Measurements from ENCODE around the gene ASRGL1.

DNA sequence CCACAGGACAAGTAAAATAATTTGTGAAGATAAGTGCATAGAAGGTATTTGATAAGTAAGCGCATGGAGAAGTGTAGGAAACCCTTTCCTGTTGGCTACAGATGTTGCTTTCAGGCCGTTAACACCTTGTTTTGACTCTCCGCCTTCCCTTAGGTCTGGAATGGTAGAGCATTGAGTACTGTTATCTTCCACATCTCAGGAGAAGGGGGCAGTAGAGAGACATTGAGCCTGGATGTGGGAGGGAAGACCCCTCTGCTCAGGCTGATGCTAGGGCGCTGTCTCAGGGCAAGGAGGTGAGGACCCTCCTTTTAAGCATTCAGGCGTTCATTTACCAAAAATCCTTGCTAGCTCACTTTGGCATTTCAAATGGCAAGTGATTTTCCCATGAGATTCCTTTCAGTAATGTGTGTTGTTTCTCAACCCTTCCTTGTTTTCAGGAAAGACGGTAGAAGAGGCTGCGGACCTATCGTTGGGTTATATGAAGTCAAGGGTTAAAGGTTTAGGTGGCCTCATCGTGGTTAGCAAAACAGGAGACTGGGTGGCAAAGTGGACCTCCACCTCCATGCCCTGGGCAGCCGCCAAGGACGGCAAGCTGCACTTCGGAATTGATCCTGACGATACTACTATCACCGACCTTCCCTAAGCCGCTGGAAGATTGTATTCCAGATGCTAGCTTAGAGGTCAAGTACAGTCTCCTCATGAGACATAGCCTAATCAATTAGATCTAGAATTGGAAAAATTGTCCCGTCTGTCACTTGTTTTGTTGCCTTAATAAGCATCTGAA is 54.6 kb downstream of the ASRGL1 start:
- TF ChIP-seq, protein P1, sequence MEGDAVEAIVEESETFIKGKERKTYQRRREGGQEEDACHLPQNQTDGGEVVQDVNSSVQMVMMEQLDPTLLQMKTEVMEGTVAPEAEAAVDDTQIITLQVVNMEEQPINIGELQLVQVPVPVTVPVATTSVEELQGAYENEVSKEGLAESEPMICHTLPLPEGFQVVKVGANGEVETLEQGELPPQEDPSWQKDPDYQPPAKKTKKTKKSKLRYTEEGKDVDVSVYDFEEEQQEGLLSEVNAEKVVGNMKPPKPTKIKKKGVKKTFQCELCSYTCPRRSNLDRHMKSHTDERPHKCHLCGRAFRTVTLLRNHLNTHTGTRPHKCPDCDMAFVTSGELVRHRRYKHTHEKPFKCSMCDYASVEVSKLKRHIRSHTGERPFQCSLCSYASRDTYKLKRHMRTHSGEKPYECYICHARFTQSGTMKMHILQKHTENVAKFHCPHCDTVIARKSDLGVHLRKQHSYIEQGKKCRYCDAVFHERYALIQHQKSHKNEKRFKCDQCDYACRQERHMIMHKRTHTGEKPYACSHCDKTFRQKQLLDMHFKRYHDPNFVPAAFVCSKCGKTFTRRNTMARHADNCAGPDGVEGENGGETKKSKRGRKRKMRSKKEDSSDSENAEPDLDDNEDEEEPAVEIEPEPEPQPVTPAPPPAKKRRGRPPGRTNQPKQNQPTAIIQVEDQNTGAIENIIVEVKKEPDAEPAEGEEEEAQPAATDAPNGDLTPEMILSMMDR (CRISPR knock-in tag; IDR thresholded peaks at IDR 0.05): no peak
- TF ChIP-seq ZSCAN29 (CRISPR knock-in tag; conservative IDR thresholded peaks at IDR 0.05): no peak
- TF ChIP-seq ZFP41 (CRISPR knock-in tag; IDR thresholded peaks at IDR 0.05; ENCODE audit: borderline replicate concordance): no peak
- TF ChIP-seq, protein P2, sequence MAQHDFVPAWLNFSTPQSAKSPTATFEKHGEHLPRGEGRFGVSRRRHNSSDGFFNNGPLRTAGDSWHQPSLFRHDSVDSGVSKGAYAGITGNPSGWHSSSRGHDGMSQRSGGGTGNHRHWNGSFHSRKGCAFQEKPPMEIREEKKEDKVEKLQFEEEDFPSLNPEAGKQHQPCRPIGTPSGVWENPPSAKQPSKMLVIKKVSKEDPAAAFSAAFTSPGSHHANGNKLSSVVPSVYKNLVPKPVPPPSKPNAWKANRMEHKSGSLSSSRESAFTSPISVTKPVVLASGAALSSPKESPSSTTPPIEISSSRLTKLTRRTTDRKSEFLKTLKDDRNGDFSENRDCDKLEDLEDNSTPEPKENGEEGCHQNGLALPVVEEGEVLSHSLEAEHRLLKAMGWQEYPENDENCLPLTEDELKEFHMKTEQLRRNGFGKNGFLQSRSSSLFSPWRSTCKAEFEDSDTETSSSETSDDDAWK (CRISPR knock-in tag; IDR thresholded peaks at IDR 0.05): no peak
- no peak for TF ChIP-seq ZNF180 (CRISPR knock-in tag; IDR thresholded peaks at IDR 0.05; ENCODE audit: borderline replicate concordance, low read depth)
- TF ChIP-seq ZNF672 (CRISPR knock-in tag; IDR thresholded peaks at IDR 0.05): no peak

All from HepG2 (cell line).